Superior temporal gyrus (tissue), 1 donor: Measurements from ENCODE around the gene RILPL1.
A peak's percentile ranks its signal among the peaks of the same experiment; 100 is the strongest.
"Not testable (repeated sequence)": the region's sequence is repeated elsewhere in the genome, so short reads cannot be mapped to it uniquely, and the experiment has no call there.

Experiments used
- DNase-seq: peaks from one replicate; pipeline ENCODE4 v3.0.0-alpha.2; 2016; ENCODE audit errors: extremely low spot score

Gene RILPL1

GRCh38 chr12:123468786-123469185 lies 64.7 kb downstream of the RILPL1 start:
- no peak for DNase-seq

GRCh38 chr12:123465084-123465483 lies 68.4 kb downstream of the RILPL1 start:
- DNase-seq, result no peak

GRCh38 chr12:123463174-123463573 lies 70.3 kb downstream of the RILPL1 start:
- not testable (repeated sequence) for DNase-seq

GRCh38 chr12:123457980-123458779 lies 75.3 kb downstream of the RILPL1 start, which contains the start of gene SNRNP35:
SNRNP35 (plus strand) TSS chr12:123458139; CDS start chr12:123465541, 7,402 bp downstream.
- peak; percentile 89 for DNase-seq

GRCh38 chr12:123453165-123453564 lies 80.4 kb downstream of the RILPL1 start:
- no peak for DNase-seq

GRCh38 chr12:123452276-123452550 lies 81.3 kb downstream of the RILPL1 start:
- not testable (repeated sequence) for DNase-seq

GRCh38 chr12:123450636-123451035 lies 82.9 kb downstream of the RILPL1 start:
- DNase-seq, result no peak

- no peak for DNase-seq
Measured at GRCh38 chr12:123449856-123450255, 83.7 kb downstream of the RILPL1 start.

- no peak for DNase-seq
Measured at GRCh38 chr12:123449249-123449733, 84.2 kb downstream of the RILPL1 start.

GRCh38 chr12:123446333-123446713 lies 87.2 kb downstream of the RILPL1 start:
- DNase-seq, result no peak

- no peak for DNase-seq
Measured at GRCh38 chr12:123445388-123446332, 87.9 kb downstream of the RILPL1 start.

- DNase-seq, result no peak
Measured at GRCh38 chr12:123444092-123445026, 89.2 kb downstream of the RILPL1 start.

- no peak for DNase-seq
Measured at GRCh38 chr12:123442774-123443173, 90.7 kb downstream of the RILPL1 start.

- no peak for DNase-seq
Measured at GRCh38 chr12:123441523-123442164, 91.9 kb downstream of the RILPL1 start.

GRCh38 chr12:123436017-123436964 lies 97.2 kb downstream of the RILPL1 start, which contains the start of gene RILPL2:
RILPL2 (minus strand) TSS chr12:123436684; CDS start chr12:123436420, 264 bp downstream.
- peak; percentile 65 for DNase-seq

GRCh38 chr12:123435636-123436016 lies 97.9 kb downstream of the RILPL1 start:
- DNase-seq, result no peak

- no peak for DNase-seq
Measured at GRCh38 chr12:123433615-123434014, 99.9 kb downstream of the RILPL1 start.

GRCh38 chr12:123431951-123432817 lies 101.3 kb downstream of the RILPL1 start:
- DNase-seq, result not testable (repeated sequence)

GRCh38 chr12:123429101-123429500 lies 104.4 kb downstream of the RILPL1 start:
- not testable (repeated sequence) for DNase-seq
